SK-N-MC (cell line): ENCODE measurements around the gene AUTS2.

Experiments used
- EZH2 ChIP-seq: fragments of 200-600 bp; sonication (generic); IDR thresholded peaks from one replicate; pipeline ENCODE4 v1.6.1; 2017; ENCODE audit warnings: antibody characterized with exemption
- POLR2AphosphoS5 ChIP-seq: IDR thresholded peaks from 2 replicates; pipeline ENCODE4 v1.6.1; 2012; ENCODE audit warnings: mild to moderate bottlenecking, low read depth, low read length, borderline replicate concordance

DNA sequence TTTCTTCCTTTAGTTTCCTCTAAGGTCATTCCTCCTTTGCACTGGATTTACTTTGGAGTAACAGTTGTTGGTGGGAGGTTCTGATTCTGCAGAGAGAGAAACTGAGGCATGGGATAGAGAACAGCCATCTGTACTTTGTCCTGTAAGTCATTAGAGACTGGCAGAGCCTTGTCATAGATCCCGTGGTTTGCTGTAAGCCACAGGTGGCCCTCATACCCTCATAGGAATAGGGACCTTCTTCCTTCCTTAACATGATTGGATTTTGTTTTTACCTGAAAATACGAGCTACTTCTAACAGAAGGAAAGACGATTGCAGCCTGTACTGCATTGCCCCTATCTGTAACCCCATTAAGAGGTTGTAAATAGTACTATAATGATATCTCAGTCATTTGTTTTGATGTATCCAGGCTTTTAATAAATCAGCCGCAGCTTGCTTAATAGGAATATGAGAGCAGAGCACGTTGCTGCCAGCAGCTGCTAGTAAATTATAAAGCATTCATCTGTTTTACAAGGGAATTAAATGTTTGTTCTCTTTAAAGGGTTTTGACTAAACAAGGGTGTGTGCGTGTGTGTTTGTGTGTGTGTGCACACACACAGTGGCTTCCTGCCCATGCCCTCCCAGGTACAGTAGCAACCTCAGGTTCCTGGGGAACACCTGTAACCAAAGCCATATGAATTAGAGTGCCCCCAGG, 249.8 kb downstream of the AUTS2 start:
- TF ChIP-seq POLR2AphosphoS5 (no peak), EZH2 (no peak)
